HG02840 (cell line): Measurements from ENCODE around the gene PGLYRP4.
"Not testable (repeated sequence)": the region's sequence is repeated elsewhere in the genome, so short reads cannot be mapped to it uniquely, and the experiment has no call there.

Experiments
- ATAC-seq: cut with Tn5 transposase; IDR thresholded peaks from one replicate; pipeline ENCODE4 v1.9.1; 2021; ENCODE audit warnings: mild to moderate bottlenecking, moderate library complexity, moderate number of reproducible peaks; ENCODE audit not compliant: unreplicated experiment, low FRiP score

PGLYRP4 gene

DNA sequence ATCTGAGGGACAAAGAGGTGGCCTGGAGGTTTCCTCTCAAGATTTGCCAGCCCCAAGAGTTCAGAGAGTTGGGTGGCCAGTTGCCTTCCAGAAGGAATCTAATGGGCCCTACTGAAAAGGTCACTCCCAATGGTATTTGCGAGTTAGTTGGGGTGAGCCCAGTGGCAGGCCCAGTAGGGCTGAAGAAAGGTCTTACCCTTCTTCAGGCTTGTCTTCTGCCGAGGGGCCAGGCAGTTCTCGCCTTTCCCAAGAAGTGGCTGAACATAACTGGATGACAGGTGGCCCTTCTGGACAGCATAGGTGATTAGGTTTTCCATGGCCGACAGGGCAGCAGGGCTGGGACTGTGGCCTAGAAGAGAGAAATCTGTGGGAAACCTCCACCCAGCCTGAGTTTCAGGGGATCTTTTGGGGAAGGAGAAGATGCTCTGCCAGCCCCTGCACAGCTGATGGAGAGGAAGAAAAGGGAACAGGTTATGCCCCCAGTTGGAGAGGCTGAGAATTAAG is 7.2 kb downstream of the PGLYRP4 start:
- no peak for ATAC-seq

DNA sequence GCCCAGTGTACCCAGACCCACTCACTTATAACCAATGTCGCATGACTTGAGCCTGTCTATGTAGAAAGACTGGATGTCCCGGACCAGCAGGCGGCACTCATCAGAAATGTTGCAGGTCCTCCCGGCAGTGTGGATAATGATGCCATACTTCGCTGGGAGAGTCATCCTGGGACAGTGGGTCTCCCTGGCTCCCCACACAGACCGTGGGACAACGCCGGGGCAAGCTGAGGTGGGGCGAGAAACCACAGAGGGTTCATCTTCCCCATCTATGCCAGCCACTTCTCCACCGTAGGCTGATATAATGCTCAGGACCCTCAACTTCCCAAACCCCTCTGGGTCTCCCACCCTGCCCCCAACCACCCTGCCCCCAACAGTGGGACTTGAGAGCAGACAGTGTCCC is 8.3 kb downstream of the PGLYRP4 start:
- ATAC-seq: no peak

DNA sequence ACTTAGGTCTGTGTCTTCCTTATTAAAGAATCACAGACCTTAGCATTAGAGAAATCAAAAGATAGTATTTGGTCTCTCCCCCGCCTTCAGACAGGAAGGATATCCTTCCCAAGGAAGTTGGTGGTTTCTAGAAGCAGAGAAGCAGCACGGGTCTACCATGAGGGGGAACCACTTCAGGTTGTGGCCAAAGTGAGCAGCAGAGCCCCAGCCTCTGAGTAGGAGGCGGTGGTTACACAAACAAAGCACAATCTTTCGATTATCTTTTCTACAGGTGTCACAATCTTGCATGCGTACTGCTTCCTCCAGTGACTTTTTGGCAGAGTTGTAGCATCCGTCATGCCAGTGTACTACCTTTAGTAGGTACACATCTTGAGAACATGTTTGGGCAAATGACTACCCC is 8.8 kb downstream of the PGLYRP4 start:
- ATAC-seq: no peak

DNA sequence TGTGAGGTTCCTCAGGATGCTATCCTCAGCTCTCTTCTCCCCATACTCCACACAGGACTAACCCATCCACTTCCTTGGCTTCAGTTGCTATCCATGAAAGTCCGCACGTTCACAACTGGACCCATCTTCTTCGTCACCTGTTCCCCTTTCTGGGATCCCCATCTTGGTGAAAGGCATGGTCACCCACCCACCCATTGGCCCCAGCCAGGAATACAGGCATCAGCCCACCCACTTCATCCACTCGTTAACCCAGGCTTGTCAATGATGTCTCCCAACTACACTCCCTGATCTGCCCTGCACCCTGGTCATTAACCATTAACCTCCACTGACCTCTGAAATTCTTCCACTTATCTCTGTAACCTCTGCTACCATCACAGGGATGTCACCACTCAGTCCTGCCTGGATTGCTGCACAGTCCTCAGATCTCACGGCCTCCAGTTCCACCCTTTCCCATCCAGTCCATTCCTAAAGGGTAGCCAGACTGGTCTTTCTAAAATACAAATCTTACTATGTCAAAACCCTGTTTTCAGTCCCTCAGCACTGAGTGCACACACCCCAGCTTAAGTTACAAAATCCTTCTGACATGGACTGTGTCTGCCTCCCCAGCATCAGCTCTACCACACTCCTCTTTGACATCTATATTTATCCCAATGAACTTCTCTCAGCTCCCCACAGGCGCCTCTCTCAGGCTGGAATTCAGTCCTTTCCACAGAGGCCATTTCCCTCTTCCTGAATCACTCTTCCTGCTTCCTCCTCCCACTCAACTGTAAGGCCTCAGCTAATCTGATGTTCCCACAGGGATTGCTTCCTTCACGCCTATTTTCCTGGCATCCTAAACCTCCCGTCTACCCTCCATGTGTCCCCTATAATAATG is 10.4 kb downstream of the PGLYRP4 start:
- ATAC-seq: no peak

DNA sequence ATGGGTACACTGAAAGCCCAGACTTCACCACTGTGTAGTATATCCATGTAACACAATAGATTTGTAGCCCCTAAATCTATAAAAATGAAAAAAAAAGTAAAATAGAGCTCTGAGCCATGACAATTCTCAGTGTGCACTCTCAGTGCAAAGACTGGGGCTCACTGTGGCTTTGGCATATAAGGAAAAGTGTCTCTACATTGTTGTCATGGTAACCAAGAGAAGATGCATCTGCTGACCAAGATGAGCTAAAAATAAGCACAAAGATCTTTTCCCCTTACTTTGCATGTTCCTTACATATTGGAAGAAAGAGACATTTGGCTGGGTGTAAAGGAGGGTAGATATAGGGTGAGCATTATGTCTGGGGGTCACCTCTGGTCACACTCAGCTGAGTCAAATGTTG is 12.0 kb downstream of the PGLYRP4 start:
- no peak for ATAC-seq

DNA sequence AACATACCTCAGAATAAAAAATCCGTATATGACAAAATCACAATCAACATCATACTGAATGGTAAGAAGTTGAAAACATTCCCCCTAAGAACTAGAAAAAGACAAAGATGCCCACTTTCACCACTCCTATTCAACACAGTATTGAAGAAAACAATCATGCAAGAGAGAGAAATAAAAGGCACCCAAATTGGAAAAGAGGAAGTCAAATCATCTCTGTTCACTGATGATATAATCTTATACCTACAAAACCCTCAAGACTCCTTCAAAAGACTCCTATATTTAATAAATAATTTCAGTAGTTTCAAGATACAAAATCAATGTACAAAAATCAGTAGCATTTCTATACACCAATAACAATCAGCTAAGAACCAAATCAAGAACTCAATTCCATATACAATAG is 14.7 kb downstream of the PGLYRP4 start:
- ATAC-seq: no peak

DNA sequence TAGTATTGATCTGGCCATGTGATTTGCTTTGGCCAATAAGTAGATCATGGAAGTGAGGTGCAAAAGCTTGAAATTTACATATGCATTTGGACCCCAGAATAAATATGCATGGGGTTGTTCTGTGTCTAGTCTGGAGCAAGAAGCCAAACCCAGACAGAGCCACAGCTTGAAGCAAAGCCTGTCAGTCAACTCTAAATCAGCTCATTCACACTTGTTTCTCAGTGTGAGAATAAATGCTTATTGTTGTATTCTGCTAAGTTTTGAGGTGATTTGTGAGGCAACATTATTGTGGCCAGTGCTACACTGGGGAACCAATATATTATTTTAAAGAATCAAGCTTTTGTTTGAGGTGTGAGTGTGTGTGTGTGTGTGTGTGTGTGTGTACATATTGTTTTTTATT is 23.7 kb downstream of the PGLYRP4 start:
- ATAC-seq: no peak

DNA sequence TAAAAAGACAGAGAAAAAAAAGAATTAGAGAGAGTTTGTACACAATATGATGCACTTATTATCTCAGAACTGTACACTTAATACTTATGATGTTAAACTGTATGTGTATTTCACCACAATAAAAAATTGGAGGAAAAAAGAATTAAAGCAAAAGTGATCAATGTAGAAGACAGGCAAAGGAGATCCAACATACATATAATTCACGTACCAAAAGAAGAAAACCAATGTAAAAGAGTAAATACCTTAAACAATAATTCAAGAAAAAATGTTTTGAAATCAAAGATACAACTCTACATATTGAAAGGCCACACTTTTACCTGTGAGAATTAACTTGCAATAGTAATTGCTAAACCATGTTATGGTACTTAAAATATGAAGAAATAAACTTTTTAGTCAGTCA is 26.1 kb downstream of the PGLYRP4 start:
- ATAC-seq: no peak

DNA sequence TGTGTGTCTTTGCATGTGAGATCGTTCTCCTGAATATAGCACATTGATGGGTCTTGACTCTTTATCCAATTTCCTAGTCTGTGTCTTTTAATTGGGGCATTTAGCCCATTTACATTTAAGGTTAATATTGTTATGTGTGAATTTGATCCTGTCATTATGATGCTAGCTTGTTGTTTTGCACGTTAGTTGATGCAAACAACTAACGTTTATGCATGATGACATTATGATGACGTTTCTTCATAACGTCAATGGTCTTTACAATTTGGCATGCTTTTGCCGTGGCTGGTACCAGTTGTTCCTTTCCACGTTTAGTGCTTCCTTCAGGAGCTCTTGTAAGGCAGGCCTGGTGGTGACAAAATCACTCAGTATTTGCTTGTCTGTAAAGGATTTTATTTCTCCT is 30.5 kb downstream of the PGLYRP4 start:
- ATAC-seq: not testable (repeated sequence)

DNA sequence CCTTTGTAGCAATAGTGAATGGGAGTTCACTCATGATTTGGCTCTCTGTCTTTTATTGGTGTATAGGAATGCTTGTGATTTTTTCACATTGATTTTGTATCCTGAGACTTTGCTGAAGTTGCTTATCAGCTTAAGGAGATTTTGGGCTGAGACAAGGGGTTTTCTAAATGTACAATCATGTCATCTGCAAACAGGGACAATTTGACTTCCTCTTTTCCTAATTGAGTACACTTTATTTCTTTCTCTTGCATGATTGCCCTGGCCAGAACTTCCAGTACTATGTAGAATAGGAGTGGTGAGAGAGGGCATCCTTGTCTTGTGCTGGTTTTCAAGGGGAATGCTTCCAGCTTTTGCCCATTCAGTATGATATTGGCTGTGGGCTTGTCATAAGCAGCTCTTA is 32.6 kb downstream of the PGLYRP4 start:
- not testable (repeated sequence) for ATAC-seq

DNA sequence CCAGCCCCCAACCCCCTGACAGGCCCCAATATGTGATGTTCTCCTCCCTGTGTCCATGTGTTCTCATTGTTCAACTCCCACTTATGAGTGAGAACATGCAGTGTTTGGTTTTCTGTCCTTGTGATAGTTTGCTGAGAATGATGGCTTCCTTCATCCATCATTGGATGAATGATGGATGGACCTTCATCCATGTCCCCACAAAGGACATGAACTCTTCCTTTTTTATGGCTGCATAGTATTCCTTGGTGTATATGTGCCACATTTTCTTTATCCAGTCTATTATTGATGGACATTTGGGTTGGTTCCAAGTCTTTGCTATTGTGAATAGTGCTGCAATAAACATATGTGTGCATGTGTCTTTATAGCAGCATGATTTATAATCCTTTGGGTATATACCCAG is 34.3 kb downstream of the PGLYRP4 start:
- ATAC-seq: not testable (repeated sequence)

DNA sequence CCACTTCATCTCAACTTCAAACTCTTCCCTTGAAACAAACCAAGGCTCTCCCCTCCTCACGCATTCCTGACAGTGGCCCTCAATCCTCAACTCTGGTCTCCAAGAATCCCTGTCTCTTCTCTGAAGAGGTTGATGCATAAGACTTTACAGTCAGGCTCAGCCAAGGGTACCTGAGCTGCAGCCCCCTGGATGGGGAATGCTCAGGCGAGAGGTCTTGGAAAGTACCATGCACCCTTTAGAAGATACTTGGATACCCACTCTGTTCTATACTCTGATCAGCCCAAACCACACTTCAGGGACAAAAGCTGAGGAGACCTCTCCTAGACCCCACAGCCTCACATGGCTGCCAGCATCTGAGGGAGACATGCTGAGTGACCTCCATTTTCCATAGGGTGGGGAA is 35.4 kb downstream of the PGLYRP4 start:
- ATAC-seq: no peak

DNA sequence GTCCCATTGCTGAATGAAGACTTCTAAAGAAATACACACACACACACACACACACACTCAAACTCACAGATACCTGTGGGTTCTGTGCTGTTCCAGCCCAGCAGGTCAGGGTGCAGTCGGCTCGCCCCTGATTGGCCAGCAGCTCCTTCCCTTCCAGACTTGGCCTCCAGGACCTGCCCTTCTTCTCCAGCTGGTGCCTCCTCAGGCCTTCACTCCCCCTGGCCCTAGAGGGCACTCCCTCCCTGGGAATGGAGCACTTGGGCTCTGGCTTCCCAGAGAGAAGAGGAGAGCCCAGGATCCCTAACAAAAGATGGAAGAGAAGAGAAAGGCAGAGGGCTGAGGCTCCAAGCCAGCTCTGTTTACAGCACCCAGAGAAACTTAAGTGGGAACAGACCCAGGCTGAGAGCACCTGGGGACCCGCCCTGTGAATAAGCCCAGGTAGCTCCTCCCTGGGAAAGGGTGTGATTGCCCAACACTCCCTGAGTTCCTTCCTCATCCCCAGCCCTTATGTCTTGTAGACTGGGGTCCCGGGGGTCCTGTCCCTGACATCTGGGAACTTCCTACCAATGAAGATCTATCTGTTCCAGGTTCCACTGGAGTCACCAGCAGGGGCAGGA is 36.0 kb downstream of the PGLYRP4 start, which contains the start of gene PGLYRP3:
PGLYRP3 (minus strand) TSS at position 383 of the 617 bp plus-strand sequence. CDS start 2,287 bp downstream, outside the sequence.
- no peak for ATAC-seq

DNA sequence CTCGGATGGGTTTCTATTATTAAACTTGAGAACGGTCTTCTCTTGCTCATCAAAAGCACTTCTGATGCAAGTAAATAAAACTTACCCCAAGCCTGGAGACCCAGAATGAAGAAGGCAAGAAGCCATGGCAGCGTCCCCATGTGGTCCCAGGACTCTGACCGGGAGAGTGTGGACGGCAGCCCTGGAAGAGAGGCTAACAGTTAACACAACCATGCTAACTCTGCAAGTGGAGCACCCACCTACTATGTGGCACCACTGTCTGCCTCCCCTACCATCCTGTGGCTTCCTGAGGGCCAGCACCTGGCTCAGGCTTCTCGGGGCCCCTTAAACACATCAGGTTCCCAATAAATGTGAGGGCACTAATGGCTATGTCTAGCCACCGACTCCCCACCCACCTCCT is 38.1 kb downstream of the PGLYRP4 start:
- ATAC-seq: no peak

DNA sequence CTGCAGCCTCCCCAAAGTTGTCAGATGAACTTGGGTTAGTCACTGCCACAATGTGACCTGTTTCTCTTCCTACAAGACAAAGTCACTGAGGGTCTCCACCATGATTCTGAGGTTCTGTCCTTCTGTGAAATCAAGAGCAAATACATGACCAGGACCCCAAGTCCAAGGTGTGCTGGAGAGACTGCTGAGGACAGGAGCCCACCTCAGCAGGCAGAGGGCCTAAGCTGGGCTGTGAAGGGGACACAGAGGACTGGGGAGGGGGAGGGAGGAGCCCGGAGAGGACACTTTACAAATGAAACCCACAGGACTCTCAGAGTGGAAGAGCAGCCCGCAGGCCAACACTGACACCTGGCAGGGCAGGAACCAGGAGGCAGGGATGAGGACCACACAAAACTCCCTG is 39.2 kb downstream of the PGLYRP4 start:
- no peak for ATAC-seq

DNA sequence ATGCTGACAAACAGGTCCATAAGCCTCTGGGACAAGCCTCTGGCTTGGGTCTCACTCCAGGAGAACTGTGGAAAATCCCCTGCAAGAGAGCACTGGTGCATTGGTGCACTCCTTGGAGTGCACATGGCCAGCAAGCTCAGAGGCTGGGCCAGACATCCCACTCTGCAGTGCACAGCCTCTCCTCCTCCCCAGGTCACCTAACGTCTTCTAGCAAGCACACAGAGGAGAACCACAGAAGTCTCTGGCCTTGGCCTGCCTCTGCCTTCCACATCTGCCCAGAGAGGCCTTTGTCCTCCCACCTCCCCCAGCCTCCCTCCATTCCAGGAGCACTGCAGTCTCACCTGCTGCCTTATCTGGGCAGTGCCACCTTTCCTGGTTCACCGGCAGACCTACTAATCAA is 40.1 kb downstream of the PGLYRP4 start:
- ATAC-seq: no peak

DNA sequence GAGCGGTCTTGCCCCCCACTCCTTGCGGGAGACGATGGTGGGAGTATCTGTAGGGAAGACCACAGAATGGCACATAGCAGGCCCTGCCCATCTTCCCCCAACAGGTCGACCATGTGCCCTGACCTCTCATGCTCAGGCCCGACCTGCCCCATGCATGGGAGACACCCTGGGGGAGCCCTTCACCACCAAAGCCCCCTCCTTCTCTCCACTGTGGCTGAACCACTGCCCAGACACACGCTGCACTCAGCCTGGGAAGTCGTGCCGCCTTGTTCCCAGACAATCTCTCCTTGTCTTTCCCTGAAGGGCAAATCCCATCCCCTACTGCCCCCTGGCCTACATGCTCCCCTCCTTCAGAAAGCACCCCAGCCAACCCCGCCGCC is 41.4 kb downstream of the PGLYRP4 start:
- no peak for ATAC-seq

DNA sequence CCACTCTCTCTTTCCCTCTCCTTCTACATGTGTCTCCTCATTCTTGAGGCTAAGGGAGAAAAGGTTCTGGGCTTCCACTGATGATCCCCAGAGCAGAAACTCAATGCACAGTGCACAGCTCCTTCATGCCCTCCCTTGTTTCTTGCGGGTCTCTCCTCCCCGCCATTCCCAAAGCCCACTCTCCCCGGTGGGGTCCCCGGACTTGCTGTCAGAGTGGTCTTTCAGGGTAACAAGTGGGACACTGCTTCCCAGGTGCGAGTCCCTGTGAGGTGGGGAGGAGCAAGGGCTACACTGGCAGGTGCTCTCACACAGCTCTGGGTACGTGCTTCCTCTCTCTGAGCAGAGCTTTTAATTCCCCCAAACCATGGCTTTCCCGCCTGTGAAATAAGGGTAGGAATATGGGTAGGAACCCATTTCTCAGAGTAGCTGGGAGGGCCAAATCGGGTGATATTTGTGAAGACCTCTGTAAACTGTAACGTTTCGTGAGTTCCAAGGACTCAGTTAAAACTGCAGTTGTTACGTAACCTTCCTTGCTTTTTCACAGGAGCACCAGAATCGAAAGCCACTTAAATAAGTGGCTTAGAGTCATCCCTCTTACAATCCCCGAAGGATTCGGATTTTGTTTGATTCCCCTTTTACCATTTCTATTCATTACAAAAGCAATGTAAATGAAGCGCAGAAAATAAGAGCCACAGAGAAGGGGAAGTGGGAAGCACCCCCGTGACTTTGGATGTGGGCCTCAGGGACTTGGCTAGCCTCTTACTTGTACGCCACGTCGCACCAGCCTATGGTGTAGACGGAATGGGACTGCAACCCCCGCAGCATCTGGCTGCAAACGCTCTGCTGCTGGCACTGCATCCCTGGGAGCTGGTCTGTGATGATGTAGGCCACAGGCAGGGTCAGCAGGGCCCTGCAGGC is 42.1 kb downstream of the PGLYRP4 start:
- ATAC-seq: no peak

DNA sequence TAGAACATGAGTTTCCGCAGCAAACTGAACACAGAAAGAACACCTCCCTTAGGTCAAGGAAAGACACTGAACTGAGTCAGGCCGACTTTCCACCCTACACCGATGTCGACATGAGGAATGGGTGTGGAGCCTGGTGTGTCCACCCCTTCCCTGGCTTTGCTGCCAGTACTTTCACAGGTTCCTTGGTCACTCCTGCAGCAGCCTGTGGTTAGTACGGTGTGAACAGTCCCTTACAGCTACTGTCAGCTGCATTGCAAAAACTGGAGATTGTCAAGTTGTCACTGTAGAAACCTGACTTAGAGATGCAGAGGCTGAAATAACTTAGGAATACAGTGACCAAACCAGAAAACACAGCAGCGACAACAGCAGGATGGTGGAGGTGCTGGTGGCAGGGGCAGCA is 43.0 kb downstream of the PGLYRP4 start:
- no peak for ATAC-seq

DNA sequence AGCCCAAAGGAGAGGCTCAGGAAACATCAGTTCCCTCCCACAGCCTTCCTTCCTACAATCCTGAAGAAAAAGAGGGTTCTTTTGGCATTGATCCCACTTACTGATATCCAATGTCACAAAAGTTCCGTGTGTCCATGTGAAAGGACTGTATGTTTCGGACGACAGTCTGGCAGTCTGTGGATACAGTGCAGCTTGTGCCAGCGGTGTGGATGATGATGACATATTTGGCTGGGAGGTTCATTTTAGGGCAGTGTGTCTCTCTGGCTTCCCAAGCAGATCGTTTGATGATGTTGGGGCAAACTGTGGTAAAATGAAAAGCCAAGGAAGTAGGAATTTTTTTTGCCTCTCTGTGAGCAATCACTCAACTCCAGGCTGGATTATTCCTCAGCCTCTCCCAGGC is 46.3 kb downstream of the PGLYRP4 start:
- no peak for ATAC-seq

DNA sequence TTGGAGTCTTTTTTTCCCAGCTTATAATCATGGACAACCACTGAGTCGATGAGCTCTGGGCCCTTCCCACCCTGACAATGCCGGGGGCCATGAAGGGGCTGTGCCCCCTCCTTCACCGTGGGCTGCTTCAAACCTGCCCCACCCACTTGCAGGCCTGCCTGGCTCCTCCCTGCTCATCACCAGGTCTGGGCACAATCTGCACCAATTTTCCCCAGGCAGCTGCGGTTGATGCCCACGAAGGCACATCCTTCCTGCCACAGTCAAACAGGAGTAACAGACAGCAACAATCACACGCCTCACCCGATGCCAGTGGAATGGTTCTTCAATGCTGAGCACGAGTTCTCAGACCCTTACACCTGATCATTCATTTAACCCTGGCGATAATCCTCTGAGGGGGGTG is 54.8 kb downstream of the PGLYRP4 start:
- ATAC-seq: no peak
